HUES48 (cell line): ENCODE data around the gene MRAP2.
"Not testable (repeated sequence)": the region's sequence is repeated elsewhere in the genome, so short reads cannot be mapped to it uniquely, and the experiment has no call there.

Experiments
- H3K27ac ChIP-seq: one replicate; pipeline ENCODE4 v1.7.0; 2013; ENCODE audit warnings: low read depth, low read length, inconsistent platforms
- H3K27me3 ChIP-seq: 2 replicates; pipeline ENCODE4 v1.6.1; 2013; ENCODE audit warnings: mild to moderate bottlenecking, low read length; ENCODE audit not compliant: control insufficient read depth, insufficient read depth
- H3K36me3 ChIP-seq: 2 replicates; pipeline ENCODE4 v1.6.1; 2013; ENCODE audit warnings: low read length; ENCODE audit not compliant: control insufficient read depth, insufficient read depth
- H3K4me1 ChIP-seq: 2 replicates; pipeline ENCODE4 v1.6.1; 2013; ENCODE audit warnings: mild to moderate bottlenecking, low read length; ENCODE audit not compliant: control insufficient read depth, insufficient read depth
- H3K4me3 ChIP-seq: 2 replicates; pipeline ENCODE4 v1.5.1; 2013; ENCODE audit warnings: mild to moderate bottlenecking, low read depth, low read length
- H3K9ac ChIP-seq: 2 replicates; pipeline ENCODE4 v1.6.1; 2013; ENCODE audit warnings: mild to moderate bottlenecking, low read depth, low read length, moderate library complexity
- H3K9me3 ChIP-seq: 2 replicates; pipeline ENCODE4 v1.6.1; 2013; ENCODE audit warnings: low read length; ENCODE audit not compliant: control insufficient read depth, insufficient read depth

The MRAP2 gene

DNA sequence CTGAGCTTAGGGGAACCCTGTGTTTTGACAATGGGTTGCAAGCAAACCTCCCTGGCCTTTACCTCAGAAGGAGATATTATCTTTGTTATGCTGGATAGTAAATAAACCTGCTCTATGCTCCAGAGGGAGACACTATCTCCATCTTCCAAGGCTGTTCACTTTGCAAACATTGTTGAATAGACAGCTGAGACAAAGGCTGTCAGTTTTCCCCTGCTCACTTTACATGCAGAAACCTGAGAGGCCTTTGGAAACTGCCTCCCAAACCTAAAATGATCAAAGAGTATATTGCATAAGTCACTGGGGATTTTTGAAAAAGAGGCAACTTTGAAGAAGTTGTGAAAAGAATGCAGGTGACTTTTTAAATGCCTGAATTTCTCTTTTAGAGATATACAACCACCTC, 61.6 kb downstream of the MRAP2 start:
- Histone ChIP-seq H3K36me3 (no peaks in the 10 kb centered on the region), H3K4me1 (peaks cover 8% of the 10 kb centered on the region), H3K9ac (no peak overlapping the region), H3K4me3 (no peak overlapping the region), H3K9me3 (no peaks in the 10 kb centered on the region), H3K27me3 (no peaks in the 10 kb centered on the region), H3K27ac (no peak overlapping the region)

DNA sequence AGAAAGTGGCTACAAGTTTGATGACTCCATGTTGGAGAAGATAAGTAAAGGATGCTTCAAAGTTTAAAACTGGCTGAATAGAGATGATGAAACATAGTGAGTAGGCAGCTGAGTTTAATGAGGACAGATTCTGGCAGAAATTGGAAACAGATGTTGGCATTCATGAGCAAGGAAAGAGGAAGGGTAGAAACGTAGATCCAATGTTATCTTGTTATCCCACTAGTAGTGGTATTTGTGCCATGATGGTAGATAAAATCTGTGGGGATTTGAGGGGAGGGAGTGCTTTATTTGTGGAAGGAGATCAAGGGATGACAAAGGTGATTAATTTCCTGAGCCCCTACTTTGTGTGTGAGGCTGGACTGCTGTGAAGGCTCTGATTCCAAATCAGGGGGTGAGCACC, 69.5 kb downstream of the MRAP2 start:
- H3K4me3 ChIP-seq: no peak overlapping the region
- H3K4me1 ChIP-seq: no peaks in the 10 kb centered on the region
- no peaks in the 10 kb centered on the region for H3K36me3 ChIP-seq
- H3K9me3 ChIP-seq: no peaks in the 10 kb centered on the region
- H3K9ac ChIP-seq: no peak overlapping the region
- H3K27me3 ChIP-seq: no peaks in the 10 kb centered on the region
- no peak overlapping the region for H3K27ac ChIP-seq

DNA sequence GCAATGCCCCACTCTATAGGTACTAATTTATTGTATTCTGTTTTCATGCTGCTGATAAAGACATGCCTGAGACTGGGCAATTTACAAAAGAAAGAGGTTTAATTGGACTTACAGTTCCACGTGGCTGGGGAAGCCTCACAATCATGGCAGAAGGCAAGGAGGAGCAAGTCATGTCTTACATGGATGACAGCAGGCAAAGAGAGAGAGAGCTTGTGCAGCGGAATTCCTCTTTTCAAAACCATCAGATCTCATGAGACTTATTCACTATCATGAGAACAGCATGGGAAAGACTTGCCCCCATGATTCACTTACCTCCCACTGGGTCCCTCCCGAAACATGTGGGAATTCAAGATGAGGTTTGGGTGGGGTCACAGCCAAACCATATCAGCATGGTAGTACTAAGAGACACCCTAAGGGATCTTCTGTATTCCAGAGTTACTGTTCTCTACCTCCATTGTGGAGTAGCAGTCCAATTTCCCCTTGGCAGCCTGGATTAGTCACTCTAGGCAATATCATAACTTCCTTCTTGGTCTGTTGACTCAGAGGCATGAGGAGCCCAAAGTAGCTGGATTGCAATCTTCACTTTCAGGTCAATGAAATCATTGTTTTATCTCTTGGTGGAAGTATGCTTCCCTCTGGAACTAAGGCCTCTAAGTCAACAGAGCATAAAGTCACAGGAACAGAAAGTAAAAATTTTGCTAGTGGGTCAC, 71.8 kb downstream of the MRAP2 start:
- H3K9ac ChIP-seq, H3K27me3 ChIP-seq, H3K4me3 ChIP-seq, H3K4me1 ChIP-seq, H3K36me3 ChIP-seq, H3K27ac ChIP-seq, H3K9me3 ChIP-seq: not testable (repeated sequence)

DNA sequence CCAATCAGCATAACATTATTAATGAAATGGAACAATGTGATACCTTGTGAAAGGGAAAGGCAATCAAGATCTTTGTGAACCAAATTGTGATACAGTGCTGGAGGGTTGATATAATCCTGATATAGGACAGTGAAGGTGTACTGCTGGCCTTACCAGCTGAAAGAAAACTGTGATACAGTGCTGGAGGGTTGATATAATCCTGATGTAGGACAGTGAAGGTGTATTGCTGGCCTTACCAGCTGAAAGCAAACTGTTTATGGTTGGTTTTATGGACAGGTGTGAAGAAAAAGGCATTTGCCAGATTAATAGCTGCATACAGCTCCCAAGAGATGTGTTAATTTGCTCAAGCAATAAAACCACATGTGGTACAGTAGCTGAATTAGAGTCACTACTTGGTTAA, 73.9 kb downstream of the MRAP2 start:
- H3K36me3 ChIP-seq: no peaks in the 10 kb centered on the region
- H3K27me3 ChIP-seq: no peaks in the 10 kb centered on the region
- H3K4me3 ChIP-seq: no peak overlapping the region
- H3K9ac ChIP-seq: no peak overlapping the region
- H3K4me1 ChIP-seq: no peaks in the 10 kb centered on the region
- H3K9me3 ChIP-seq: no peaks in the 10 kb centered on the region
- no peak overlapping the region for H3K27ac ChIP-seq

DNA sequence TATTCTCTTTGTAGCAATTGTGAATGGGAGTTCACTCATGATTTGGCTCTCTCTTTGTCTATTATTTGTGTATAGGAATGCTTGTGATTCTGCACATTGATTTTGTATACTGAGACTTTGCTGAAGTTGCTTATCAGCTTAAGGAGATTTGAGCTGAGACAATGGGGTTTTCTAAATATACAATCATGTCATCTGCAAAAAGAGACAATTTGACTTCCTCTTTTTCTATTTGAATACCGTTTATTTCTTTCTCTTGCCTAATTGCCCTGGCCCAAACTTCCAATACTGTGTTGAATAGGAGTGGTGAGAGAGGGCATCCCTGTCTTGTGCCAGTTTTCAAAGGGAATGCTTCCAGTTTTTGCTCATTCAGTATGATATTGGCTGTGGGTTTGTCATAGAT, 77.8 kb downstream of the MRAP2 start:
- H3K4me1 ChIP-seq, H3K27me3 ChIP-seq, H3K9me3 ChIP-seq, H3K9ac ChIP-seq, H3K36me3 ChIP-seq, H3K27ac ChIP-seq, H3K4me3 ChIP-seq: not testable (repeated sequence)

DNA sequence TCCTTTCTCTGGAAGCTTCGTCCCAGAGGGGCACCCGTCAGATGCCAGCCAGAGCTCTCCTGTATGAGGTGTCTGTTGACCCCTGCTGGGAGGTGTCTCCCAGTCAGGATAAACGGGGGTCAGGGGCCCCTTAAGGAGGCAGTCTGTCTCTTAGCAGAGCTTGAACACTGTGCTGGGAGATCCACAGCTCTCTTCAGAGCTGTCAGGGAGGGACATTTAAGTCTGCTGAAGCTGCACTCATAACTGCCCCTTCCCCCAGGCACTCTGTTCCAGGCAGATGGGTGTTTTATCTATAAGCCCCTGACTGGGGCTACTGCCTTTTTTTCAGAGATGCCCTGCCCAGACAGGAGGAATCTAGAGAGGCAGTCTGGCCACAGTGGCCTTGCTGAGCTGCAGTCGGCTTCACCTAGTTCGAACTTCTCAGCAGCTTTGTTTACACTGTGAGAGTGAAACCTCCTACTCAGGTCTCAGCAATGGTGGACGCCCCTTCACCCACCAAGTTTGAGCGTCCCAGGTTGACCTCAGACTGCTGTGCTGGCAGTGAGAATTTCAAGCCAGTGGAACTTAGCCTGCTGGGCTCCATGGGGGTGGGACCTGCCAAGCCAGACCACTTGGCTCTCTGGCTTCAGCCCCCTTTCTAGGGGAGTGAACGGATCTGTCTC, 81.5 kb downstream of the MRAP2 start:
- H3K27ac ChIP-seq, H3K4me1 ChIP-seq, H3K36me3 ChIP-seq, H3K27me3 ChIP-seq, H3K9me3 ChIP-seq, H3K9ac ChIP-seq, H3K4me3 ChIP-seq: not testable (repeated sequence)

DNA sequence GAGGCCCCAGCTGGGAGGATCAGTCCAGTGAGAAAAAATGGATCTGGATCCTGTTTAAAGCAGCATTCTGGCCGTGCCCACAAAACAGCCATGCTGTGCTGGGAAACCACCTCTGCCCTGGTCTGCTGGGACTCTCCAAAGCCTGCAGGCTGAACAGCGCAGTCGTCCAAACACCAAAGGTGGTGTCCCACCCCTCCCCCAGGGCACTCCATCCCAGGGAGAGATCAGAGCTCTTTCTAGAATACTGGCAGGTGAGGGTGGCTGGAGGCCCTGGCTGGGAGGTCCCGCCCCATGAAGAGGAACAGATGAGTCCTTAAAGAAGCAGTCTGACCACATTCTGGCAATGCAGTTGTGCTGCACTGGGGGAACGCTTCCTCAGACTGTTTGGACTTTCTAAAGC, 84.6 kb downstream of the MRAP2 start:
- Histone ChIP-seq H3K9ac (no peak overlapping the region), H3K27ac (no peak overlapping the region), H3K27me3 (no peaks in the 10 kb centered on the region), H3K4me3 (no peak overlapping the region), H3K4me1 (no peaks in the 10 kb centered on the region), H3K36me3 (no peaks in the 10 kb centered on the region), H3K9me3 (no peaks in the 10 kb centered on the region)

DNA sequence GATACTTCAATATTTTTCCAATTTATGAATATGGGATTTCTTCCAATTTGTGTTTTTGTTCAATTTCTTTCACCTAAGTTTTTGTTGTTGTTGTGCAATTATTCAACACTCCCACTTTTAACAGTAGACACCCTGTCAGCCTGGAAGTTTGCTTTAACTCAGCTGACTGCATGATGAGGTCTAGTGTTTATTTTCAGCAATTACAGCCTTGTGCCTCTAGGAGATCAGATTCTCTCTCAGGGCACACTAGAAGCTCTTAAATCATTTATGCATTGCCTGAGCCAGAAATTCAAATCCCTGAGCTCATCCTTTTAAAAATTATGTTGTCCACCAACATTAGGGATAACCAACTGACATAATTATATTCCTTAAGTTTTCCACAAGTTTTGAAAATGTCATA, 85.7 kb downstream of the MRAP2 start:
- no peaks in the 10 kb centered on the region for H3K27me3 ChIP-seq
- H3K27ac ChIP-seq: no peak overlapping the region
- no peaks in the 10 kb centered on the region for H3K9me3 ChIP-seq
- peaks cover 5% of the 10 kb centered on the region; the same call in 1 of the 2 replicates for H3K36me3 ChIP-seq
- H3K9ac ChIP-seq: no peak overlapping the region
- no peak overlapping the region for H3K4me3 ChIP-seq
- H3K4me1 ChIP-seq: no peaks in the 10 kb centered on the region

DNA sequence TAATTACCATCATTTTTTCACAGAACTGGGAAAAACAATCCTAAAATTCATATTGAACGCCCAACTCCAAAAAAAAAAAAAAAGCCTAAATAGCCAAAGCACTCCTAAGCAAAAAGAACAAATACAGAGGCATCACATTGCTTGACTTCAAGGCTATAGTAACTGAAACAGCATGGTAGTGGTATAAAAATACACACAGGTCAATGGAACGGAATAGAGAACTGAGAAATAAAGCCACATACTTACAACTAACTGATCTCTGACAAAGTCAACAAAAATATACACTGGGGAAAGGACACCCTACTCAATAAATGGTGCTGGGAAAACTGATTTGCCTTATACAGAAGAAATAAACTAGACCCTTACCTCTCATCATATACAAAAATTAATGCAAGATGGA, 89.6 kb downstream of the MRAP2 start:
- Histone ChIP-seq H3K27me3 (no peaks in the 10 kb centered on the region), H3K4me1 (no peaks in the 10 kb centered on the region), H3K27ac (no peak overlapping the region), H3K4me3 (no peak overlapping the region), H3K36me3 (peaks cover 22% of the 10 kb centered on the region), H3K9me3 (no peaks in the 10 kb centered on the region), H3K9ac (no peak overlapping the region)

DNA sequence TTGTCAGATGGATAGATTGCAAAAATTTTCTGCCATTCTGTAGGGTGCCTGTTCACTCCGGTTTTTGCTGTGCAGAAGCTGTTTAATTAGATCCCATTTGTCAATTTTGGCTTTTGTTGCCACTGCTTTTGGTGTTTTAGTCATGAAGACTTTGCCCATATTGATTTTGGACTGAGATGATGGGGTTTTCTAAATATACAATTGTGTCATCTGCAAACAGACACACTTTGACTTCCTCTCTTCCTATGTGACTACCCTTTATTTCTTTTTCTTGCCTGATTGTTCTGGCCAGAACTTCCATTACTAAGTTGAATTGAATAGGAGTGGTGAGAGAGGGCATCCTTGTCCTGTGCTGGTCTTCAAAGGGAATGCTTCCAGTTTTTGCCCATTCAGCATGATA, 96.0 kb downstream of the MRAP2 start:
- H3K4me3 ChIP-seq, H3K9ac ChIP-seq, H3K27ac ChIP-seq, H3K4me1 ChIP-seq, H3K27me3 ChIP-seq: not testable (repeated sequence)
- peaks cover 22% of the 10 kb centered on the region for H3K36me3 ChIP-seq
- peaks cover 14% of the 10 kb centered on the region for H3K9me3 ChIP-seq

DNA sequence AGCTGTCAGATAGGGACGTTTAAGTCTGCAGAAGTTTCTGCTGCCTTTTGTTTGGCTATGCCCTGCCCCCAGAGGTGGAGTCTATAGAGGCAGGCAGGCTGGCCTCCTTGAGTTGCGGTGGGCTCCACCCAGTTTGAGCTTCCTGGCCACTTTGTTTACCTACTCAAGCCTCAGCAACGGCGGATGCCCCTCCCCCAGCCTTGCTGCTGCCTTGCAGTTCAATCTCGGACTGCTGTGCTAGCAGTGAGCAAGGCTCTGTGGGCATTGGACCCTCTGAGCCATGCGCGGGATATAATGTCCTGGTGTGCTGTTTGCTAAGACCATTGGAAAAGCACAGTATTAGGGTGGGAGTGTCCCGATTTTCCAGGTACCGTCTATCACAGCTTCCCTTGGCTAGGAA, 99.8 kb downstream of the MRAP2 start:
- H3K36me3 ChIP-seq: peaks cover 16% of the 10 kb centered on the region
- not testable (repeated sequence) for H3K9ac ChIP-seq

More for the DNA sequence above, 99.8 kb downstream of the MRAP2 start:
- peaks cover 14% of the 10 kb centered on the region for H3K9me3 ChIP-seq
- not testable (repeated sequence) for H3K4me1 ChIP-seq, H3K4me3 ChIP-seq, H3K27ac ChIP-seq, H3K27me3 ChIP-seq
